ENCODE data around the gene IQSEC1.
"Not testable (repeated sequence)": the region's sequence is repeated elsewhere in the genome, so short reads cannot be mapped to it uniquely, and the experiment has no call there.

The IQSEC1 gene

DNA sequence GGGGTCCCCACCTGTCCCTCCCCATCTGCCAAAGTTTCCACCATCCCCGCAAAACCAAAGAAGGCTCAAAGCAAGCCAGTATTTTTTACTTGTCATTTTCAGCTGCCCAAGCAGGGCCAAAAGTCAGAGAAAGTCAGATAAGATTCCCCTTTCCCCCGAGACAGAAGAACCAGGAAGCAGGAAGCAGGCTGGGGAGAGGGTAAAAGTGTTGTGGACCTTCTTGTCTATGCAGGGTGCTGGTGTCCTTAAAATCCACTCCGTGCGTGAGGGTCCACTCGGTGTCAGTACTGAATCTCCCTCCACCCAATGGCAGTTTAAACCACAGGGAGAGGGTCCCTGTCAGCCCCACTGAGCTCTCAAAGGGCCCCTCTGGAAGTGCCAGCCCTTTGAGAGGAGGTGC, 211.6 kb downstream of the IQSEC1 start:
- H3K36me3 ChIP-seq (ENCODE audit: control insufficient read depth in 1 of 2, insufficient read depth in 2 of 2, low read length in 2 of 2), result no peaks in the 10 kb centered on the region
- H3K27ac ChIP-seq (ENCODE audit: low read depth, low read length), result no peak overlapping the region
- no peak overlapping the region for H3K4me3 ChIP-seq (ENCODE audit: low read depth in 1 of 2, low read length in 2 of 2)
- no peak overlapping the region for H3K9ac ChIP-seq (ENCODE audit: low read depth in 1 of 2, low read length in 2 of 2)
- H3K4me1 ChIP-seq (ENCODE audit: control insufficient read depth in 1 of 2, insufficient read depth in 2 of 2, low read length in 2 of 2), result no peaks in the 10 kb centered on the region
- H3K27me3 ChIP-seq (ENCODE audit: control insufficient read depth in 1 of 2, insufficient read depth in 2 of 2, low read length in 2 of 2), result no peaks in the 10 kb centered on the region
- peaks cover 6 to 8% of the 10 kb centered on the region in 2 donors for H3K9me3 ChIP-seq (ENCODE audit: control insufficient read depth in 1 of 2, low read length in 2 of 2)

DNA sequence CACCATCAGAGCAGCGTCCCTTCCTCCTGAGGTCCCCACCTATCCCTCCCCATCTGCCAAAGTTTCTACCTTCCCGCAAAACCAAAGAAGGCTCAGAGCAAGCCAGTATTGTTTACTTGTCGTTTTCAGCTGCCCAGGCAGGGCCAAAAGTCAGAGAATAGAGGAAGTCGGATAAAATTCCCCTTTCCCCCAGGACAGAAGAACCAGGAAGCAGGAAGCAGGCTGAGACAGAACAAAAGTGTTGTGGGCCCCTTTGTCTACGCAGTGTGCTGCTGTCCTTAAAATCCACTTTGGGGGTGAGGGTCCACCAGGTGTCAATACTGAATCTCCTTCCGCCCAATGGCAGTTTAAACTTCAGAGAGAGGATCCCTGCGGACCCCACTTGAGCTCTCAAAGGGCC, 213.4 kb downstream of the IQSEC1 start:
- H3K27me3 ChIP-seq (ENCODE audit: control insufficient read depth in 1 of 2, insufficient read depth in 2 of 2, low read length in 2 of 2), result no peaks in the 10 kb centered on the region
- no peak overlapping the region for H3K27ac ChIP-seq (ENCODE audit: low read depth, low read length)

DNA sequence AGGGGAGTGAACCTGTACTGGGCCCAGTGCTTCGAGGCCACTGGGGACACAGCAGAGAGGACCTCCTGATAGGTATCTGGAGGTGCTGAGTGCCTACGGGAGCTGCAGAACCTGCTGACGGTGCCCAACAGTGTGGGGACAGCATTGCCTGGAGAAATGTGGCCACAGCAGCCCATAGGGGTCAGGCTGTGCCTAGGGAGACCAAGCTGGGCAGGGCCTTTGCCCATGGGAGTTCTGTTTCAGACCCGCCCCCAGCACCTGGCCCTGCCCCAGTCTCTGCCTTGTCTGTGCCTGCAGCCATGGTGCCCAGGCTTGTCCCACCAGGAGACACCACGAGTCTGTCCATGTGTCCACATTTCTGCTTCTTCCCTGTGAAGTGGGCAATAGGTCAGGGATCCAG, 216.6 kb downstream of the IQSEC1 start:
- Histone ChIP-seq H3K9ac (ENCODE audit: low read depth in 1 of 2, low read length in 2 of 2) (no peak overlapping the region), H3K27ac (ENCODE audit: low read depth, low read length) (no peak overlapping the region), H3K36me3 (ENCODE audit: control insufficient read depth in 1 of 2, insufficient read depth in 2 of 2, low read length in 2 of 2) (no peaks in the 10 kb centered on the region), H3K9me3 (ENCODE audit: control insufficient read depth in 1 of 2, low read length in 2 of 2) (no peaks in the 10 kb centered on the region), H3K4me3 (ENCODE audit: low read depth in 1 of 2, low read length in 2 of 2) (no peak overlapping the region), H3K27me3 (ENCODE audit: control insufficient read depth in 1 of 2, insufficient read depth in 2 of 2, low read length in 2 of 2) (peaks cover 0 to 5% of the 10 kb centered on the region in 2 donors), H3K4me1 (ENCODE audit: control insufficient read depth in 1 of 2, insufficient read depth in 2 of 2, low read length in 2 of 2) (no peaks in the 10 kb centered on the region)

More for the DNA sequence above, 213.4 kb downstream of the IQSEC1 start:
- Histone ChIP-seq H3K4me1 (ENCODE audit: control insufficient read depth in 1 of 2, insufficient read depth in 2 of 2, low read length in 2 of 2) (no peaks in the 10 kb centered on the region), H3K4me3 (ENCODE audit: low read depth in 1 of 2, low read length in 2 of 2) (no peak overlapping the region), H3K36me3 (ENCODE audit: control insufficient read depth in 1 of 2, insufficient read depth in 2 of 2, low read length in 2 of 2) (no peaks in the 10 kb centered on the region), H3K9ac (ENCODE audit: low read depth in 1 of 2, low read length in 2 of 2) (no peak overlapping the region), H3K9me3 (ENCODE audit: control insufficient read depth in 1 of 2, low read length in 2 of 2) (no peaks in the 10 kb centered on the region)

DNA sequence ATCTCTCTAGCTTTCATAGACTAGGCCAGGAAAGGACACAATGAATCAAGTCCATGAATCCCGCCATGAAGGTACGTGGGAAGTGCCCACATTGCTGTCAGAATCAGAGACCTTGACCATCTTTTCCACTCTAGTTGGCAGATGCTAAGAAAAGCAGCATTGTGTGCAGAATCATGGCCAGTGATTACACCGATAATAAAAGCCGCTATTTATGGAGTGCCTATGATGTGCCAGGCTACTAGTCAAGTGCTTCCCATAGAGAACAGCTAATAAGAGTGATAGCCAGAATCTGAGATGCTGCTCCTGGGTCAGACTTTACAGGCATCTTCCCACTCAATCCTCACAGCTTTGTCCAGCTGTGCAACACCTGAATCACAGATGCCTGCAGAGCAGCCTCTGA, 218.7 kb downstream of the IQSEC1 start:
- H3K9ac ChIP-seq (ENCODE audit: low read depth in 1 of 2, low read length in 2 of 2), result no peak overlapping the region
- no peaks in the 10 kb centered on the region for H3K4me1 ChIP-seq (ENCODE audit: control insufficient read depth in 1 of 2, insufficient read depth in 2 of 2, low read length in 2 of 2)
- H3K27ac ChIP-seq (ENCODE audit: low read depth, low read length), result no peak overlapping the region
- peaks cover 0 to 5% of the 10 kb centered on the region in 2 donors for H3K27me3 ChIP-seq (ENCODE audit: control insufficient read depth in 1 of 2, insufficient read depth in 2 of 2, low read length in 2 of 2)
- no peaks in the 10 kb centered on the region for H3K9me3 ChIP-seq (ENCODE audit: control insufficient read depth in 1 of 2, low read length in 2 of 2)
- no peak overlapping the region for H3K4me3 ChIP-seq (ENCODE audit: low read depth in 1 of 2, low read length in 2 of 2)
- H3K36me3 ChIP-seq (ENCODE audit: control insufficient read depth in 1 of 2, insufficient read depth in 2 of 2, low read length in 2 of 2), result no peaks in the 10 kb centered on the region

DNA sequence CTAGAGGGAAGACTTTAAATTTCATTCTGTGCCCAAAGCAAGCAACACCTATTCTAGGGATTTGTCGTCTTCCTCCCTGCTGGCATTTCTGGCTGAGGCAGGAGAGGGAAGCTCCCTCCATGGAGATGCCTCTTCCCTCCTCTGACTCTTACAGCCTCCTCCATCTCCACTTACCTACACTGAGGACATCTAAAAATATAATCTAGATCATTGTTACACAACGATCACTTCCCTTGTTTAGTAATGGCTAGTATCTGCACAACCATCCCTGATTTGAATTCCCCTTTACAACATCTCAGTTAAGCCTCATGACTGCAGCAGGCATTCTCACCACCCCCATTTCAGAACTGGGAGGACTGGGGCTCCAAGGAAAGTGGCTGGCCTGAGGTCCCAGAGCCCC, 219.4 kb downstream of the IQSEC1 start:
- not testable (repeated sequence) for H3K27me3 ChIP-seq (ENCODE audit: control insufficient read depth in 1 of 2, insufficient read depth in 2 of 2, low read length in 2 of 2); H3K4me1 ChIP-seq (ENCODE audit: control insufficient read depth in 1 of 2, insufficient read depth in 2 of 2, low read length in 2 of 2); H3K27ac ChIP-seq (ENCODE audit: low read depth, low read length)

DNA sequence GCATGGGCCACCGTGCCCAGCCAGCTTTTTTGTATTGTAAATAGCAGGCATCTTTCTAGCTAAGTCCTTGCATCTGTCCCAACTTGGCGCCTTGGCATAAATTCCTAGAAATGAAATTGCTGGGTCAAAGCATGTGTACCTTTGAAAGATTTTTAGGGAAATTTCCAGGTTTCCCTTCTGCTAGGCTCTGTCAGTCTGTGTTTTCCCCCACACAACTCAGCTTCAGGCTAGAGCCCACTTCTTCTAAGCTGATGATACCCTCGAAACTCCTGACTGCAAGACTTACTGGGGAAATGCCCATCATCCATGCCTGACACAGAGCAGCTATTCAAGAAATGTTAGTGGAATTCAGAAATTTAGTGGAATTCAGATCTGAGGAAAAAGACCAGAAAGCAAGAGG, 221.0 kb downstream of the IQSEC1 start:
- no peaks in the 10 kb centered on the region for H3K9me3 ChIP-seq (ENCODE audit: control insufficient read depth in 1 of 2, low read length in 2 of 2)
- H3K36me3 ChIP-seq (ENCODE audit: control insufficient read depth in 1 of 2, insufficient read depth in 2 of 2, low read length in 2 of 2), result no peaks in the 10 kb centered on the region
- H3K4me3 ChIP-seq (ENCODE audit: low read depth in 1 of 2, low read length in 2 of 2), result no peak overlapping the region
- no peak overlapping the region for H3K9ac ChIP-seq (ENCODE audit: low read depth in 1 of 2, low read length in 2 of 2)
- H3K4me1 ChIP-seq (ENCODE audit: control insufficient read depth in 1 of 2, insufficient read depth in 2 of 2, low read length in 2 of 2), result no peaks in the 10 kb centered on the region
- no peak overlapping the region for H3K27ac ChIP-seq (ENCODE audit: low read depth, low read length)
- H3K27me3 ChIP-seq (ENCODE audit: control insufficient read depth in 1 of 2, insufficient read depth in 2 of 2, low read length in 2 of 2), result peaks cover 0 to 5% of the 10 kb centered on the region in 2 donors

More for the DNA sequence above, 219.4 kb downstream of the IQSEC1 start:
- not testable (repeated sequence) for H3K4me3 ChIP-seq (ENCODE audit: low read depth in 1 of 2, low read length in 2 of 2); H3K36me3 ChIP-seq (ENCODE audit: control insufficient read depth in 1 of 2, insufficient read depth in 2 of 2, low read length in 2 of 2); H3K9me3 ChIP-seq (ENCODE audit: control insufficient read depth in 1 of 2, low read length in 2 of 2); H3K9ac ChIP-seq (ENCODE audit: low read depth in 1 of 2, low read length in 2 of 2)
